HG03135 (cell line): ENCODE measurements around the gene WDR38.

Experiments used
- ATAC-seq: cut with Tn5 transposase; IDR thresholded peaks from one replicate; pipeline ENCODE4 v1.9.1; 2021; ENCODE audit warnings: mild to moderate bottlenecking, moderate library complexity; ENCODE audit not compliant: unreplicated experiment

WDR38 gene

GRCh38 chr9:124878518-124878917, 25.3 kb downstream of the WDR38 start:
- ATAC-seq: no peak

GRCh38 chr9:124879226-124879625, 26.0 kb downstream of the WDR38 start:
- no peak for ATAC-seq

DNA sequence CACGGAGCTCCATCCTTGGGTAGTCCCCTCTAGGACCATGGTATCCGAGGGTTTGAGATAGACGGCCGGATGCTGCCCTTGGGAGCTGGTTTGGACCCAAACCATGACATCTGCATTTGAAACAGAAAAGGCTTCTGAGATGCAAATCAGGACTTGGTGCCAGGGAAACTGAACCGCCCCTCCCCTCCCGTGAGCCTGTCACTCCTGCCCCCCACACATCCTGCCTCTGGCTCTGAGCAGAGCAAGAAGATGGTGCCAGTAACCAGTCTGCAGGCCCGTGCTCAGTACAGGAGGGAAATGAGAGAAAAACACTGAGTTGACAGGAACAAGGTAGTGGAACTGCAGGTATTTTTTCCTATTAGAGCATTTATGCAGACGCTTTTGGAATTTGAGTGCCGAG, 27.2 kb downstream of the WDR38 start:
- no peak for ATAC-seq

DNA sequence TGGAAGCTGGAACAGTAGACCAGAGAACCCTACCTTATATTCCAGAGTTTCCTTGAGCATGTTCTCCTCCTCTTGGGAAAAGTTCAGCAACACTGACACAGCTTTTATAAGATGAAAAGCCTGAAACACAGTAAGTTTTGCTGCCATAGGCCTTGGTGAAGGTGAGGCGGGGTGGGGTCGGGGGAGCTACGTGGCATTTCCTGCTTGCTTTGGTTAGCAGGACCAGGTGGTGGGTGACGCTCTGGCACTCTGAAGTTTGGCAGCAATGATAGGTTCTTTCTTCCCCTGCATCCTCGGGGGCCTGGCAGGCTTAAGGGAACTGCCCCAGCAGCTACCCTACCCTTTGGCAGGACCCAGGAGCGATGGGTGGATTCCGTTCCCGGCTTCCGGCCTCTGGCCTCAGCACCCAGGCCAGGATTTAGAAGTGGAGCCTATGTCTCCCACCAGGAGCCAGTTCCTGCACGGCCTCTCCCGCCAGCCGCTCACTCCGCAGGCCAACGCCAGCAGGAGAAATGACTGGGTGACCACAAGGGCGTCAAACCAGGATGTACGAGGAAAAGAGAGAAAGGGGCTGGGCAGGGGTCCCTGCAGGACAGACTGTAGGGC, 28.0 kb downstream of the WDR38 start:
- no peak for ATAC-seq

- no peak for ATAC-seq
Measured at GRCh38 chr9:124882231-124882630, 29.0 kb downstream of the WDR38 start.

GRCh38 chr9:124884376-124884775, 31.1 kb downstream of the WDR38 start:
- no peak for ATAC-seq

DNA sequence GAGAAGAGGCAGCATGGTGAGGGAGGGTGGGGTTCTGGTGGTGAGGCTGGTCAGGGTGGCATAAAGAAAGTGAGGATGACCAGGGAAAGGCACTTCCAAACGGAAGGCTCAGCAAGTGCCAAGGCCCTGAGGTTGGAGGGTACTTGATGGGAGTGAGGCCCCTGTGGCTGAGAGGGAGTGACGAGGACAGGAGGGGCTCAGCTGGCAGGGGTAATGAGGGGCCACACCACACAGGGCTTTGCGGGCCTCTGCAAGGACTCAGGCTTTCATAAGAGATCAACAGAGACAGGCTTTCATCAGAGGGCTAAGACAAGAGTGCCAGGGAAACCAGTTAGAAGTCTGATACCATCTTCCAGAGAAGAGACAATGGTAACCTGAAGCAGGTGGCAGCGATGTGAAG, 32.3 kb downstream of the WDR38 start:
- ATAC-seq: no peak

DNA sequence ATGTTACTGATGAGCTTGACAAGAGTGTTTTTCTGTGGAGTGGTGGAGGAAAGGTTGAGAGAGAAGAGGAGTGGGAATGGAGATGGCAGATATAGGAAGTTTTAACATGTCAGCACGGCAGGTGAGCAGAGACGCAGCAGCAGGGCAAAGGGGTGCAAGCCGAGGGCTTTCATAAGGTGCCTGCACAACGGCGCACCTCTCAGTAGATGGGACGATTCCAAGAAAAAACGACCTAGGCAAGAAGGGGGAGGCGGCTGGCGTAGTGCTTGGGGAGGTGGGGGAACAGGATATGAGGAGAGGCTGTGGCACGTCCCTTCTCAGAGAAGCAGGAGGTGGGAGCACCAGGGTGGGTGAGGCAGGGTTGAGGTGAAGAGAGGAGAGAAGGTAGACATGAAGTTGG, 33.2 kb downstream of the WDR38 start:
- ATAC-seq: no peak

GRCh38 chr9:124886866-124887492, 33.7 kb downstream of the WDR38 start:
- ATAC-seq: no peak

DNA sequence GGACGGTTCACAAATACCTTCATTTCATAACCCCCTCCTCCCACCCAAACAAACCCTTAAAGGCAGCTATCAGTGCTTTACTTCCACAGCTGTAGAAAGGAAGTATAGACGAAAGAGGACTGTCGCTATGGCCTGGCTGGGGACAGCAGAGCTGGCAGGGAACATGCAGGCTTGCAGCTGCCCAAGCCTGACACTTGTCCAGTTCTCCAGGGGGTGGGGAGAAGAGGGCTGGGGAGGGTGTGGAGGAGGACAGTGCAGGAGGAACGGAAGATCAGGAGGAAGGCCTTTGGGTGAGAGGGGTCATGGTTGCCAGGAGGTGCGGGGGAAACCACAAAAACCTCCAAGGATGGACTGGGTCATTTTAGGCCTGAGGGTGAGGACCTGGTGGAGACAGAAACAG, 34.6 kb downstream of the WDR38 start:
- ATAC-seq: no peak

GRCh38 chr9:124889006-124889405, 35.7 kb downstream of the WDR38 start:
- ATAC-seq: no peak

- no peak for ATAC-seq
Measured at GRCh38 chr9:124890179-124890578, 36.9 kb downstream of the WDR38 start.

GRCh38 chr9:124894035-124894740, 40.9 kb downstream of the WDR38 start:
- no peak for ATAC-seq

DNA sequence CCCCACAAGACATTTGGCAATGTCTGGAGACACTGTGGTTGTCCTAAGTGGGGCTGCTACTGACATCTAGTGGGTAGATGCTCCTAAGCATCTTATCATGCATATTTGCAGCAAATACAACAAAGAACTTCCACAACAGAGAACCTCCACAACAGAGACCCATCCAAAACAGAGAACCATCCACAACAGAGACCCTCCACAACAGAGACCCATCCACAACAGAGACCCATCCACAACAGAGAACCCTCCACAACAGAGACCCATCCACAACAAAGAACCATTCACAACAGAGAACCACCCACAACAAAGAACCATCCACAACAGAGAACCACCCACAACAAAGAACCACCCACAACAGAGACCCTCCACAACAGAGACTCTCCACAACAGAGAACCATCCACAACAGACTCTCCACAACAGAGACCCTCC, 41.5 kb downstream of the WDR38 start:
- no peak for ATAC-seq

- no peak for ATAC-seq
Measured at GRCh38 chr9:124897570-124898460, 44.6 kb downstream of the WDR38 start.

DNA sequence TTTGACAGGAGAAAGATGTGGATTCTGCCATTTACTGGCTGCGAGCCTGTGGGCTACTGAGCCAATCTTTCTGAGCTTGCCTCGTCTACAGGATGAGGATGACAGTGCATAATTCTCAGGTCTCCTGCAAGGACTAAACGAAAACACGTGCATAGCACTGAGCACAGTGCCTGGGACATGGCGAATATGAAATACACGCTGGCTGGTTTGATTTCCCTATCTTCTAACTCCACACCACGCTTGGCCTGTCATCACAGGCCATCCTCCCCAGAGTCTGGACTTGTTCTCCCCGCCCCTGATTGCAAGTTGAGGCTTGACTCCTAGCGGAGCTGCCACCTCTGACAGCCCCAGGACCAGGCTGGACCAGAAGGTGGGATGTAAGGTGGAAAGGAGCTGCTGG, 46.6 kb downstream of the WDR38 start:
- no peak for ATAC-seq

DNA sequence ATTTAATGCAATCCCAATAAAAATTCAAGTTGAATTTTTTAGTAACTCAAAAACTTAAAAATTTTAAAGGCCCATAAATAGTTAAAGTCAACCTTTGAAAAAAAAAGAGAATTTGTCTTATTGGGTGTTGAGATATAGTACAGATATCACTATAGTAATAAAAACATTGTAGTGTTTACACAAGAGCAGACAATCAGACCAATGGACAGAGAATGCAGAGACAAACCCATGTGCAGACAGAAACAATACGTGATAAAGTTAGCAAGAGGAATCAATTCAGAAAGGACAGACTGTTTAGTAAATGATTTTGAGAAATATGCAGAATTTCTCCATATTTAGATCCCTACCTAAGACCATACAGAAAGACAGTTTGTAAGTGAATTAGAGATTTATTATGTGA, 53.7 kb downstream of the WDR38 start:
- no peak for ATAC-seq
